GM12878 (cell line): ENCODE measurements around the gene SSBP4. TPM values are rescaled to one million over a fixed set of nuclear protein-coding genes. Genes with fewer than 3 reads are reported as not detected.

Experiments
- ATF3 ChIP-seq: IDR thresholded peaks from 2 replicates; pipeline ENCODE4 v1.6.1; 2011; ENCODE audit warnings: low read depth, mild to moderate bottlenecking, low read length, moderate library complexity, borderline replicate concordance; ENCODE audit errors: extremely low read depth
- ATF7 ChIP-seq: fragments of 450-650 bp; IDR thresholded peaks from 2 replicates; pipeline ENCODE4 v1.6.1; 2016; ENCODE audit warnings: low read depth, mild to moderate bottlenecking
- CUX1 ChIP-seq: IDR thresholded peaks from 2 replicates; pipeline ENCODE4 v1.6.1; 2012; ENCODE audit warnings: improper control_type of control experiment, low read depth, low read length; ENCODE audit not compliant: insufficient replicate concordance
- HCFC1 ChIP-seq: fragments of 150-350 bp; IDR thresholded peaks from 2 replicates; pipeline ENCODE4 v1.6.1; 2014; ENCODE audit warnings: low read length
- MEF2A ChIP-seq: IDR thresholded peaks from 2 replicates; pipeline ENCODE4 v1.6.1; 2011; ENCODE audit warnings: low read depth, mild to moderate bottlenecking, low read length, moderate library complexity; ENCODE audit not compliant: insufficient read depth
- NFYA ChIP-seq: IDR thresholded peaks from 2 replicates; pipeline ENCODE4 v1.6.1; 2011; ENCODE audit warnings: low read depth, mild to moderate bottlenecking, low read length, improper control_type of control experiment, borderline replicate concordance
- RUNX3 ChIP-seq: IDR thresholded peaks from 2 replicates; pipeline ENCODE4 v1.6.1; 2012; ENCODE audit warnings: low read length, inconsistent platforms
- SREBF2 ChIP-seq: IDR thresholded peaks from 2 replicates; pipeline ENCODE4 v1.6.1; 2012; ENCODE audit warnings: mild to moderate bottlenecking, low read length
- TCF12 ChIP-seq: IDR thresholded peaks from 2 replicates; pipeline ENCODE4 v1.6.1; 2011; ENCODE audit warnings: low read depth, mild to moderate bottlenecking, low read length
- USF2 ChIP-seq: IDR thresholded peaks from 2 replicates; pipeline ENCODE4 v1.6.1; 2011; ENCODE audit warnings: low read depth, low read length, improper control_type of control experiment, borderline replicate concordance
- polyA plus RNA-seq, 11 experiments: library from polyadenylated mRNA; depleted of rRNA in 4 of 11; unstranded in 6 of 11; stranded (reverse) in 5 of 11; fragments of >200 nt; fragmentation: Nextera tagmentation in 4 of 11; fragmentation: Illumina TruSeq in 1 of 11; extraction: Ambion mirVana in 4 of 11; extraction: Trizol in 1 of 11; gene quantifications; 1 replicate in 1 of 11; 2 replicates in 10 of 11; pipeline versions ENCODE4 v1.2.1 to v1.2.3, GENCODE V29; 2011 to 2016; ENCODE audit warnings: inconsistent platforms in 2 of 11, missing spikeins in 2 of 11, low read depth in 1 of 11
- total RNA-seq, 4 experiments: library from RNA; depleted of rRNA in 3 of 4; stranded (reverse); fragments of >200 nt in 3 of 4; fragmentation: Illumina TruSeq in 1 of 4; extraction: Trizol in 1 of 4; gene quantifications; 2 replicates each; pipeline versions ENCODE4 v1.2.1 to v1.2.3, GENCODE V29; 2013 to 2021

SSBP4 gene
- total and polyA plus RNA-seq, 10 of the 15 experiments (the other 5 are each of a cell fraction or from before 2014, with no cell fraction given): 0.37 to 150 (median 38.9) TPM

GRCh38 chr19:18391509-18392075, 27.6 kb upstream of the SSBP4 start (continued):
- TF ChIP-seq CUX1: no peak
- TF ChIP-seq MEF2A: no peak
- no peak for TF ChIP-seq SREBF2
- TF ChIP-seq ATF7: no peak
- no peak for TF ChIP-seq ATF3
- TF ChIP-seq USF2: no peak
- TF ChIP-seq HCFC1: no peak
- no peak for TF ChIP-seq TCF12
- TF ChIP-seq NFYA: no peak
- no peak for TF ChIP-seq RUNX3
